HG02610 (cell line): Measurements from ENCODE around the gene CCDC3.

ENCODE experiments used
- ATAC-seq: cut with Tn5 transposase; IDR thresholded peaks from one replicate; pipeline ENCODE4 v1.9.1; 2021; ENCODE audit warnings: mild to moderate bottlenecking, moderate library complexity; ENCODE audit not compliant: unreplicated experiment

Gene CCDC3

DNA sequence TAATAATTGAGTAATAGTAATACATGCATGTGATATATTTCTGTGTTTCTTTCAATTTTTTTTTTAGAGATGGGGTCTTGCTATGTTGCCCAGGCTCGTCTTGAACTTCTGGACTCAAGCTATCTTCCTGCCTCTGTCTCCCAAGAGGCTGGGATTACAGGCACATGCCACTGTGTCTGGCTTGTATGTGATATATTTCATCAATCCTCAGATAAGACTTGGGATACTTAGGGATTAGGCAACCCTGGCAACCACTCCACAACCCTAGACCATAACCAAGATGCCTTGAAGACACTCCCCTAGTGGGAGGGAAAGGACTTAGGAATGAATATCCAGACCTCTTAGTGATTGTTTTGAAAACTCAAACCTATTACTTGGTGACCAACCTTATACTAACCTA lies 154.8 kb downstream of the CCDC3 start:
- no peak for ATAC-seq
